ENCODE results near the gene DYSF.

DNA sequence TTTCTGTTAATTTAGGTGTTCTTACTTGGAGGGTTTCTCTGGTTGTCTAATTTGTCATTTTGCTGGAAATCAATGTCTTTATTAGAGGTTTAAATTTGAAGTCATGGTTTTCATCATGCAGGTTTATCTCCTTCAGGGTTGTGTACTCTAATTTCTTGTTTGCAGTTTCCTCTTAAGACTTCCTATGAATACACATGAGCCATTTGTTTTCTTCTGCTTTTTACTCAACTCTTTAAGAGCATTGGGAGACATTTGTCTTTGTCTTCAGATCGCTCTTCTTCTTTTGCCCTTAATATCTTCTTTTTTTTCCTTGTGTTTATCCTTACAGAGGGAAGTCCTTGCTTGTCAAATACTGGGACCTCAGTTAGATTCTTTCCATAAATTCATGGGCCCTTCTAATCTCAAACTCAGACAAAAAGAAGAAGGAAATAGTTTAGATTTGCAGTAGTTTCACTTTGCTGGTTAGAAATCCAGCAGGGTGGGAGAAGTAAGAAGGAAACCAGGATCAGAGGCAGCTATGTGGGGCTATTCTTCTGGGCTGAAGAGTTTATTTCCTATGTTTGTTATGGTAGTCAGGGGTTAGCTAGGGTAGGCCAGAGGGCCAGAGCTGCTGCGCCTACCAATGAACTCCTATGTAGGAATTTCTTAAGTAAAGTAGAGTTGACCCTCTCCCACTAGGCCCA, 176.6 kb downstream of the DYSF start:
- TF ChIP-seq, protein P1, sequence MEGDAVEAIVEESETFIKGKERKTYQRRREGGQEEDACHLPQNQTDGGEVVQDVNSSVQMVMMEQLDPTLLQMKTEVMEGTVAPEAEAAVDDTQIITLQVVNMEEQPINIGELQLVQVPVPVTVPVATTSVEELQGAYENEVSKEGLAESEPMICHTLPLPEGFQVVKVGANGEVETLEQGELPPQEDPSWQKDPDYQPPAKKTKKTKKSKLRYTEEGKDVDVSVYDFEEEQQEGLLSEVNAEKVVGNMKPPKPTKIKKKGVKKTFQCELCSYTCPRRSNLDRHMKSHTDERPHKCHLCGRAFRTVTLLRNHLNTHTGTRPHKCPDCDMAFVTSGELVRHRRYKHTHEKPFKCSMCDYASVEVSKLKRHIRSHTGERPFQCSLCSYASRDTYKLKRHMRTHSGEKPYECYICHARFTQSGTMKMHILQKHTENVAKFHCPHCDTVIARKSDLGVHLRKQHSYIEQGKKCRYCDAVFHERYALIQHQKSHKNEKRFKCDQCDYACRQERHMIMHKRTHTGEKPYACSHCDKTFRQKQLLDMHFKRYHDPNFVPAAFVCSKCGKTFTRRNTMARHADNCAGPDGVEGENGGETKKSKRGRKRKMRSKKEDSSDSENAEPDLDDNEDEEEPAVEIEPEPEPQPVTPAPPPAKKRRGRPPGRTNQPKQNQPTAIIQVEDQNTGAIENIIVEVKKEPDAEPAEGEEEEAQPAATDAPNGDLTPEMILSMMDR (IDR thresholded peaks at IDR 0.05): no peak
- no peak for TF ChIP-seq POLR2A (IDR thresholded peaks at IDR 0.05)

All from esophagus squamous epithelium (tissue), 4 donors.